ENCODE data around the gene PRLH. TPM values are rescaled to one million over a fixed set of nuclear protein-coding genes. Genes with fewer than 3 reads are reported as not detected.

The PRLH gene
- total and polyA plus RNA-seq, 12 donors: not detected

DNA sequence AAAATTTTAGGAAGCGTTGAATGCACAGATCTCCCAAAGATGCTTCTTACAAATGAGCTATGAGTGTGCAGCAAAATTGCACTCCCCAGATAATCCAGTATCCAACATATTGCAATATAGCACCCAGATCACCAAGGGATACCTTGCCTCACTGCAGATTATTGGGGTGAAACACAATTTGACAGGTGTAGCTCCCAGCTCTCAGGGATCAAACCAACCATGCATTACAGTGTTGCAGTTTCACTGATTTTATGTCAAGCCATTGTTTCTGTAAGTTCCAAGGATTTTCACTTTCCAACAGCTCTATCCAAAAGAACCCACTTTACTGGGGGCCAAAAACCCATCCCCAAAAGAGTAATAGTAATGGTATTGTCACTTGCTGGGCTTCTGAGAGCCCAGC lies 10.8 kb upstream of the PRLH start:
- TF ChIP-seq, protein P1, sequence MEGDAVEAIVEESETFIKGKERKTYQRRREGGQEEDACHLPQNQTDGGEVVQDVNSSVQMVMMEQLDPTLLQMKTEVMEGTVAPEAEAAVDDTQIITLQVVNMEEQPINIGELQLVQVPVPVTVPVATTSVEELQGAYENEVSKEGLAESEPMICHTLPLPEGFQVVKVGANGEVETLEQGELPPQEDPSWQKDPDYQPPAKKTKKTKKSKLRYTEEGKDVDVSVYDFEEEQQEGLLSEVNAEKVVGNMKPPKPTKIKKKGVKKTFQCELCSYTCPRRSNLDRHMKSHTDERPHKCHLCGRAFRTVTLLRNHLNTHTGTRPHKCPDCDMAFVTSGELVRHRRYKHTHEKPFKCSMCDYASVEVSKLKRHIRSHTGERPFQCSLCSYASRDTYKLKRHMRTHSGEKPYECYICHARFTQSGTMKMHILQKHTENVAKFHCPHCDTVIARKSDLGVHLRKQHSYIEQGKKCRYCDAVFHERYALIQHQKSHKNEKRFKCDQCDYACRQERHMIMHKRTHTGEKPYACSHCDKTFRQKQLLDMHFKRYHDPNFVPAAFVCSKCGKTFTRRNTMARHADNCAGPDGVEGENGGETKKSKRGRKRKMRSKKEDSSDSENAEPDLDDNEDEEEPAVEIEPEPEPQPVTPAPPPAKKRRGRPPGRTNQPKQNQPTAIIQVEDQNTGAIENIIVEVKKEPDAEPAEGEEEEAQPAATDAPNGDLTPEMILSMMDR (IDR thresholded peaks at IDR 0.05): no peak
- TF ChIP-seq POLR2A (IDR thresholded peaks at IDR 0.05): no peak
- intact Hi-C loops (cut with DNase I): no loop called here
- Histone ChIP-seq H3K27ac (no peak overlapping the region), H3K9me3 (replicated peaks in 1 of 3) (peaks cover 0 to 7% (median 0%) of the 10 kb centered on the region in 3 donors), H3K36me3 (replicated peaks in 1 of 2) (no peaks in the 10 kb centered on the region), H3K27me3 (no peaks in the 10 kb centered on the region), H3K4me1 (replicated peaks in 1 of 2) (no peaks in the 10 kb centered on the region), H3K4me3 (no peak overlapping the region)
- no peak for DNase-seq
- WGBS, 4 donors: 93 to 100% (median 100%) methylated on average over 1 of the region's 1 CpG

DNA sequence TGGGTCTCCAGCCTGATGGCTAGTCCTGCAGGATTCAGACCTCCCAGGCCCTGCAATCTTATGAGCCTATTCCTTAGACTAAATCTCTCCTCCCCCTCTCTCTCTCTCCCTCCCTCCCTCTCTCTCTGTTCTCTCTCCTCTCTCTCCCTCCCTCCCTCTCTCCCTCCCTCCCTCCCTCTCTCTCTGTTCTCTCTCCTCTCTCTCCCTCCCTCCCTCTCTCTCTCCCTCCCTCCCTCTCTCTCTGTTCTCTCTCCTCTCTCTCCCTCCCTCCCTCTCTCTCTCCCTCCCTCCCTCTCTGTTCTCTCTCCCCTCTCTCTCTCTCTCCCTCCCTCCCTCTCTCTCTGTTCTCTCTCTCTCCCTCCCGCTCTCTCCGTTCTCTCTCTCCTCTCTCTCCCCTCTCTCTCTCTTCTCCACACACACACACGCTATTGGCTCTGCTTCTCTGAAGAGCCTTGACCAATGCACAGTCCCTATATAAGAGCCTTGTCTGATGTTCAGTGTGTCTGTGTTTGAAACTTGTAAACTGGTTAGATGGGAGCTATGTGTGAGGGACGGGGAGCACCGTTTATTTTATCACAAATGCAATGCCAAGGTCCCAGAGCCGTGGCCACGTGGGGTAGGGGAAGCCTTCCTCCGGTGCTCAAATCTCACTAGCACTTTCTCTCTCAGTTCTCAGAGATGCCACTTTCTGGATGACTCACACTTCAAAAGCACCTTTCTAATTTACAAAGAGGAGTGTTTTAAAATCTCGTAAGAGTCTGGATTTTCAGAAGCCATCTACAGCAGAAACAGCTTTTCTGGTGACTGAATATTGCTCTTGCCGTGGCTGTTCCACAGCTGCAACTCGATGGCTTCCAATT lies 9.4 kb upstream of the PRLH start:
- Histone ChIP-seq H3K27ac (no peak overlapping the region), H3K27me3 (no peaks in the 10 kb centered on the region), H3K4me1 (replicated peaks in 1 of 2) (no peaks in the 10 kb centered on the region), H3K36me3 (replicated peaks in 1 of 2) (no peaks in the 10 kb centered on the region), H3K4me3 (no peak overlapping the region), H3K9me3 (replicated peaks in 1 of 3) (peaks cover 0 to 7% (median 0%) of the 10 kb centered on the region in 3 donors)
- TF ChIP-seq, protein P1 (IDR thresholded peaks at IDR 0.05): peak in 1 of 6 experiments; percentile 19
- TF ChIP-seq POLR2A (IDR thresholded peaks at IDR 0.05): no peak
- DNase-seq: peak in 1 of 7 donors; percentile 24
- 35 to 45% (median 39%) methylated on average over 9 to 11 of the region's 11 CpGs for WGBS, 4 donors
- intact Hi-C loops (cut with DNase I): no loop called here

DNA sequence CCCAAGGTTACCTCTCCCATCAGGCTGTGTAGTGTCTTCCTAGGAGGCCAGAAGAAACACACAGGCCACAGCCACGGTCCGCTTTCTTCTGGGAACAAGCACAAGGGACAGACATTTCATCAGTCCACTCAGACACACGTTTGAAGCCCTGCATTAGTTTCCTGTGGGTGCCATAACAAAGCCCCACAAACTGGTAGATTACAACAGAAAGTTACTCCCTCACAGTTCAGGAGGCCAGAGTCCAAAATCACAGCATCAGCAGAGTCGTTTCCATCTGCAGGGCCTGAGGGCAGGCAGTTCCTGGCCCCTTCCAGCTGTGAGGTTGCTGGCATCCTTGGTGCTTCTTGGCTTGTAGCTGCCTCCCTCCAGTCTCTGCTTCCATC lies 8.8 kb upstream of the PRLH start:
- intact Hi-C loops (cut with DNase I): no loop called here
- TF ChIP-seq POLR2A (IDR thresholded peaks at IDR 0.05): no peak
- TF ChIP-seq, protein P1 (IDR thresholded peaks at IDR 0.05): no peak
- WGBS, 4 donors: 52 to 61% (median 55%) methylated on average over 3 to 4 of the region's 4 CpGs
- Histone ChIP-seq H3K4me3 (no peak overlapping the region), H3K4me1 (replicated peaks in 1 of 2) (no peaks in the 10 kb centered on the region), H3K27me3 (no peaks in the 10 kb centered on the region), H3K9me3 (replicated peaks in 1 of 3) (peaks cover 0 to 7% (median 0%) of the 10 kb centered on the region in 3 donors), H3K27ac (no peak overlapping the region), H3K36me3 (replicated peaks in 1 of 2) (no peaks in the 10 kb centered on the region)
- no peak for DNase-seq

DNA sequence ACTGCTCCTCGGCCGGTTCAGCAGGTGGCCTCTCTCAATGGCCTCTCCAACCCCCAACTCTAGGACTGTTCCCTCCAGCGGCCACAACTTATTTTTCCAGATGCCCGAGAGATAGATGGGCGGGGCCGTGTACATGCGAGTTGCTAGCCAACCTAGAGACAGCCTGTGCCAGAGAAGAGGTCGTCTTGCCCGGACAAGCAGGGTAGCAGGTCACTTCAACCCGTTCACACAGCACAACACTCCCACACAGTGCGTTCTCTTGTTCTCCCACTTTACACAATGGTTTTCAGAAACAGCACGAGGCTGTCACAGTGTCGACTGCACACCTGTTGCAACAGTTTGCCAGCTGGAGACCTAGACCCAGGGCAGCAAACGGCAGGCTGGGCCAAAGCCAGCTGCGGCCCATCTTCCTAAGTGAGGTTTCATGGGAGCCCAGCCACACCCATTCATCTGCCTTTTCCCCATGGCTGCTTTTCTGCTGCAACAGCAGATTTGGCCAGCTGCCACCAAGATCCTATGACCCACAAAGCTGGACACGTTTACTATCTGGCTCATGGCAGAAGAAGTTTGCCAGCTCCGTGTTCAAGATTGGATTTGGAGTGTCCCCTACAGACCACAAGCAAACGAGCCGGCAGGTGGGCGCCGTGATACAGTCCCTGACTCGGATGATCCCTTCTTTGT lies 7.3 kb upstream of the PRLH start:
- DNase-seq: peak; percentile 43 to 88 (median 78)
- Histone ChIP-seq H3K36me3 (replicated peaks in 1 of 2) (no peaks in the 10 kb centered on the region), H3K27me3 (no peaks in the 10 kb centered on the region), H3K9me3 (replicated peaks in 1 of 3) (peaks cover 0 to 7% (median 0%) of the 10 kb centered on the region in 3 donors), H3K4me1 (replicated peaks in 1 of 2) (no peaks in the 10 kb centered on the region), H3K4me3 (no peak overlapping the region), H3K27ac (no peak overlapping the region)
- TF ChIP-seq, protein P1 (IDR thresholded peaks at IDR 0.05): no peak
- WGBS, 4 donors: 59 to 73% (median 68%) methylated on average over 16 to 22 of the region's 22 CpGs
- intact Hi-C loops (cut with DNase I): no loop called here
